Coronary artery (tissue), 2 donors: ENCODE data around the gene ZNF580.

Experiments used
- DNase-seq: peaks from one replicate; pipeline ENCODE4 v3.0.0-alpha.2; 2017; ENCODE audit warnings: low spot score
- H3K27ac ChIP-seq, 2 donors: fragments of 200-600 bp; sonication (generic); one replicate each; pipeline ENCODE4 v1.5.1; 2016 to 2019
- H3K4me3 ChIP-seq: fragments of 200-600 bp; sonication (generic); 2 replicates; pipeline ENCODE4 v1.5.1; 2016; ENCODE audit warnings: mild to moderate bottlenecking, moderate library complexity
- CTCF ChIP-seq: fragments of 200-600 bp; sonication (generic); IDR thresholded peaks from one replicate; pipeline ENCODE4 v1.5.1; 2019; ENCODE audit warnings: antibody characterized with exemption

ZNF580 gene

DNA sequence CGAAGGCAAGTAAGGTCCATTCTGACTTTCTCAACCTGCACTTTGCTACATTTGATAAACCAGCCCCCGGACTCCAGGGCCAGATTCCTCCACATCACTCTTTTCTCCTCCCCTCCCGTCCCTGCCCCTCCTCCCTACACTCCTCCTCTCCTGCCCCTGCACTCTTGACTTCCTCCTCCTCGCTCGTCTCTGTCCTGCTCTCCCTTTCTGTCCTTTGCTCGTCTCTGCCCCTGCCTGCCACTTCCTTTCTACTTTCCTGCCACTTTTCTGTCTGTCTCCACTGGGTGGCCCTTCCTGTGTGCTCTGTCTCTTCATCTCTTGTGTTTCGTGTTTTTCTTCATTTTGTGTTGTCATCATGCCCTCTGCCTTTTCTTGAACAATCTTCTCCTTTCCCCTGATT, 21.0 kb downstream of the ZNF580 start:
- DNase-seq, result no peak
- TF ChIP-seq CTCF, result no peak
- H3K27ac ChIP-seq, result no peak overlapping the region

DNA sequence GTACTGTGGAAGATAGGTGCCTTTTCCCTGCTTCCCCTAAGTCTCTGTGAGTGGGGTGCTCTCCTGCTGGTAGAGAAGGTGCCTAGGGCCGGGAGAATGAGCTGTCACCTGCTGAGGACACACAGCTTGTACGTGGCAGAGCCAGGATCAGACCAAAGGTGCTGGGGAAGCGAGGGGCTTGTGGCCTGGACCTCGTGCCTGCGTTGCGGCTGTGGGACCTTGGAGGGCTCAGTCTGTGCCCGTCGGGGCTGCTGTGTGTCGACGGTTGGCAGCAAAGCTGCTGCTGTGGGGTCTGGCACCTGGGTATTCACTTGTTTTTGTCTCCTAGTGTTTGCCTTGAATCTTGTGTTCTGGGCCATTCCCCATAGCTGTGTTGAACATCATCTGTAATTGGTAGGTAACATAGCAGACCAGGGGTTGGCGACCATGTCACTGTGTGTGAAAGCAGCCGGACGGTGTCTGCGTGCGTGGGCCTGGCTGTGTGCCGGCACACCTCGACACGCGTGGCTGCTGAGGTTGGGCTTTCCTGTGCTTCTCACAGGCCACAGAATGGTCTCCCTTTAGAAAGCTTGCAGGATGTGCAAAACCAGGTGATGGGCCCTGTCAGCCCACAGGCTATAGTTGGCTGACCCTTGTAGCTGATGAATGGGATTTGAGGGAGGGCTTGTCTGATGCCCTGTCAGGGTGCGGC, 23.2 kb downstream of the ZNF580 start:
- no peak for DNase-seq
- TF ChIP-seq CTCF, result no peak
- no peak overlapping the region for H3K4me3 ChIP-seq
- no peak overlapping the region for H3K27ac ChIP-seq

More for the DNA sequence above, 21.0 kb downstream of the ZNF580 start:
- H3K4me3 ChIP-seq, result no peak overlapping the region

DNA sequence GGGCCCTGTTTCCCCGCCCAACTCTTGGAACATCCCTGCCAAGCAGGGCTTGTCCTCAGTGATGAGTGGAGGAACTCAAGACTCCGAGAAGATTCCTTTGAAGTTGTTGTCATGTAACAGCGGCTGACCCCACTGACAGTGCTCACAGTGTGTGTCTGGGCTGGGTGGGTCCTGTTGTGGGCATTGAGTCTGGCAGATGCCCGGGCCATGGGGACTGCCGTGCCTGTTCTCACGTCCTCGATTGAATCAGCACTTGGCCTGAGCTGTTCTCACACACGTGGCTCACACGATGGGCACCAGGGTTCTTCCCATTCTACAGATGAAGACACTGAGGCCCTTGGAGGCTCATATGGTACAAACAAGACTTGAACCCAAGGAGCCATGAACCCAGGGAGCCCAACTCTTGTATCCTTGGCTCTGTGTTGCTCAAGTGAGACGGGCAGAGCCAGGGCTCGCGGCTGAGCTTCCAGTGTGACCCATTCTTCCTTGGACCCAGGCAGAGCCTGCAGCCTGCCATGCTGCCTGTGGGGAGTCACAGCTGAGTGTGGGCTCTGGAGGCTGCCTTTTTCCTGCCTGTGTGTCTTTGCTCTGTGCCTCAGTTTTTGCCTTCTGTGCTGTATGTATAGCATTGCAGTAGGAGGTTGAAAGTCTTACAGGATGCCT, 25.7 kb downstream of the ZNF580 start:
- DNase-seq, result no peak
- Histone ChIP-seq H3K4me3 (no peak overlapping the region), H3K27ac (no peak overlapping the region)
- no peak for TF ChIP-seq CTCF

GRCh38 chr19:55667006-55667381, 26.2 kb downstream of the ZNF580 start:
- Histone ChIP-seq H3K4me3 (no peak overlapping the region), H3K27ac (no peak overlapping the region)
- TF ChIP-seq CTCF, result no peak
- no peak for DNase-seq

GRCh38 chr19:55667511-55667910, 26.7 kb downstream of the ZNF580 start:
- Histone ChIP-seq H3K27ac (no peak overlapping the region), H3K4me3 (no peak overlapping the region)
- no peak for DNase-seq
- no peak for TF ChIP-seq CTCF

DNA sequence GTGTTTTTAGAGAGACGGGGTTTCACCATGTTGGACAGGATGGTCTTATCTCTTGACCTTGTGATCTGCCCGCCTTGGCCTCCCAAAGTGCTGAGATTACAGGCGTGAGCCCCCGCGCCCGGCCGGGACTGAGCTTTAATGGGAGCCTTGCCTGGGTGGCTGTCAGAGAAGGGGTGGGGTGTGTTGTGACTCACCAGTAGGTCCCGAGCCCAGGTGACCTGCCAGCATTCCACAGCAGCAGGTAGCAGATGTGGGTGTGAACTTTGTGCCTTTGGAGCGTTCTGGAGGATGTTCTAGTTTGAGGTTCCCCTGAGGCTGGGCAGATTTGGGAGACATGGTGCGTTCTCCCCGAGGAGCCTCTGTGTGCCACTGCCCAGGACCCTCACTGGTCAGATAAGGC, 27.2 kb downstream of the ZNF580 start:
- TF ChIP-seq CTCF, result no peak
- Histone ChIP-seq H3K4me3 (no peak overlapping the region), H3K27ac (no peak overlapping the region)
- no peak for DNase-seq
